PC-3 (cell line): ENCODE results near the gene PLA2G4B. TPM values are rescaled to one million over a fixed set of nuclear protein-coding genes. Genes with fewer than 3 reads are reported as not detected.

Experiments
- ATAC-seq: fragments of 200-7000 bp; cut with Tn5 transposase; 2 replicates; pipeline ENCODE4 v1.9.1; 2020; ENCODE audit warnings: mild to moderate bottlenecking, moderate library complexity
- BruUV-seq: library from RNA; stranded (reverse); fragments of 400-500 nt; replicated peaks from 2 replicates; lab custom pipeline; 2021; lab: Mats Ljungman, UMichigan
- CTCF ChIA-PET: fragments of 300-600 bp; sonication (Branson Sonifier 250); formaldehyde crosslinking; loops from one replicate; lab custom pipeline; 2022; ENCODE audit warnings: antibody characterized with exemption; lab: Charles Lee
- POLR2A ChIA-PET: fragments of 300-600 bp; sonication (Branson Sonifier 250); formaldehyde crosslinking; loops from one replicate; lab custom pipeline; 2022; ENCODE audit warnings: antibody characterized with exemption; ENCODE audit not compliant: unreplicated experiment; lab: Charles Lee
- DNase-seq: peaks from one replicate; pipeline ENCODE4 v3.0.0-alpha.2; 2015
- H2AFZ ChIP-seq: fragments of 300-600 bp; sonication (generic); 2 replicates; pipeline ENCODE4 v1.6.0; 2016; ENCODE audit warnings: antibody characterized with exemption, low read length
- H3F3A ChIP-seq: fragments of 300-600 bp; sonication (generic); one replicate; pipeline ENCODE4 v1.6.0; 2017; ENCODE audit warnings: antibody characterized with exemption, low read length, control low read depth, mild to moderate bottlenecking; ENCODE audit not compliant: unreplicated experiment
- H3K27ac ChIP-seq: fragments of 300-600 bp; sonication (generic); 2 replicates; pipeline ENCODE4 v1.5.1; 2016; ENCODE audit warnings: mild to moderate bottlenecking, low read length
- H3K27me3 ChIP-seq: fragments of 300-600 bp; sonication (generic); 2 replicates; pipeline ENCODE4 v1.6.1; 2016; ENCODE audit warnings: low read length, mixed read lengths
- H3K36me3 ChIP-seq: fragments of 300-600 bp; sonication (generic); 2 replicates; pipeline ENCODE4 v1.6.1; 2016; ENCODE audit warnings: low read depth, mixed run types, low read length, mixed read lengths
- H3K4me1 ChIP-seq: fragments of 300-600 bp; sonication (generic); 2 replicates; pipeline ENCODE4 v1.5.1; 2016; ENCODE audit warnings: low read length; ENCODE audit not compliant: insufficient read depth
- H3K4me2 ChIP-seq: fragments of 300-600 bp; sonication (generic); 2 replicates; pipeline ENCODE4 v1.6.0; 2016; ENCODE audit warnings: low read length
- H3K4me3 ChIP-seq: fragments of 300-600 bp; sonication (generic); 2 replicates; pipeline ENCODE4 v1.5.1; 2016; ENCODE audit warnings: mild to moderate bottlenecking, low read length, mixed read lengths
- H3K79me2 ChIP-seq: fragments of 300-600 bp; sonication (generic); 2 replicates; pipeline ENCODE4 v1.6.1; 2017; ENCODE audit warnings: low read length, mixed read lengths
- H3K9ac ChIP-seq: fragments of 300-600 bp; sonication (generic); 2 replicates; pipeline ENCODE4 v1.6.0; 2016; ENCODE audit warnings: mild to moderate bottlenecking, low read length
- H3K9me2 ChIP-seq: fragments of 300-600 bp; sonication (generic); replicated peaks from 2 replicates; pipeline ENCODE4 v1.6.1; 2016; ENCODE audit warnings: mixed run types, low read length, mixed read lengths
- H3K9me3 ChIP-seq: fragments of 300-600 bp; sonication (generic); 2 replicates; pipeline ENCODE4 v1.6.1; 2016; ENCODE audit warnings: low read length, mixed read lengths
- H4K20me1 ChIP-seq: fragments of 300-600 bp; sonication (generic); 2 replicates; pipeline ENCODE4 v1.6.1; 2016; ENCODE audit warnings: low read length, mixed read lengths
- EZH2 ChIP-seq: fragments of 300-600 bp; sonication (generic); IDR thresholded peaks from one replicate; pipeline ENCODE4 v1.6.1; 2017; ENCODE audit warnings: antibody characterized with exemption, mild to moderate bottlenecking, low read length; ENCODE audit not compliant: unreplicated experiment
- EZH2phosphoT487 ChIP-seq: fragments of 300-600 bp; sonication (generic); IDR thresholded peaks from 2 replicates; pipeline ENCODE4 v1.6.1; 2018; ENCODE audit warnings: mild to moderate bottlenecking, antibody characterized with exemption, low read length, borderline replicate concordance
- intact Hi-C: fragments of 100-400 bp; cut with micrococcal nuclease; formaldehyde crosslinking; loops from 2 replicates; pipeline ENCODE4 v1.9.0; 2023
- total RNA-seq: library from RNA; depleted of rRNA; stranded (reverse); fragments of >200 nt; gene quantifications from 2 replicates; pipeline ENCODE4 v1.2.3, GENCODE V29; 2014
- TF ChIP-seq, protein P1 (sequence below): fragments of 300-600 bp; sonication (generic); conservative IDR thresholded peaks from 2 replicates; pipeline ENCODE4 v1.5.1; 2017; ENCODE audit warnings: antibody characterized with exemption, low read depth, mild to moderate bottlenecking, low read length

Gene PLA2G4B
- total RNA-seq, 1 experiment from 2014 or later: 12.2 TPM

DNA sequence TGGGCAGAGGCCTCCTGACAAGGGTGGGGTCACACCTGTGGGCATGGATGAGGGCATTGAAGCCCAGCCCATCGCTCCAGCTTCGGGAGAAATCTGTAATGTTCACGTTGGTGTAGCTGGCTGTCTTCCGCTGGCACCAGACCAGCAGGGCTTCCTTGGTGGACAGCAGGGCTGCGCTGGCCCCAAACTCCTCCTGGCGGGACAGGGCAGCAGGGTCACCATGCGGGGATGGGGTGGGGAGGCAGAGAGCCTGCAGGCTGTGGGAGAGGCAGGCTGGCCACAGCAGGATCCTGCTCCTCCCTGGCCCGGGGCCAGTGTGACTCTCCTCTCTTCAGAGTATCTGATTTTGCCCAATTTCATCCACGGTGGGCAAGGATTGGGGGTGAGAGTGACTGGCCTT lies 49.2 kb downstream of the PLA2G4B start:
- CTCF ChIA-PET: no interaction called here
- POLR2A ChIA-PET: no interaction called here
- H3K27me3 ChIP-seq: no peaks in the 10 kb centered on the region

DNA sequence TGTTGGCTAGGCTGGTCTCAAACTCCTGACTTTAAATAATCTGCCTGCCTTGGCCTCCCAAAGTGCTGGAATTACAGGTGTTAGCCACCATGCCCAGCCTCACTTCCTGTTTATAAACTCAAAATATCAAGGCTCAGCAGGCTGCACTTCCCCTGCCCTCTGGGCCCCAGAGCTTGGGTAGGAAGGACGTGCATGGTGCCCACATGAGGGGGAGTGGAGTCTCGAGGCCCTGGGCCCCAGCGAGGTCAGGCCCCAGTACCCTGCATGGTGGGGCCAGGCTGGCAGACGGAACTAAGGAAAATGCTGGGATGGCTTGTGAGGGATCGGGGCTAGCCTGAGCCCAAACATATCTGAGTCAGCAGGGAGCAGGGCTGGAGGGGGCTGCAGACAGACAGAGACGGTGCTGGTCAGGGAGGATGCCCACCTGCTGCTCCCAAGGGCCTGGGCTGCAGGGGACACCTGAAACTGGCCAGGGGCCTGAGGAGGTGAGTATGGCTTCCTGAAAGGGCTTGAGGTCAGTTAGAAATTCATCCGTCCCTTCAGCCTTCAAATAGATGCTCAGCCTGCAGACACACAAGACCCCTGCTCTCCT lies 50.1 kb downstream of the PLA2G4B start:
- Histone ChIP-seq H3K27ac (no peak overlapping the region), H3K4me1 (peaks cover 3% of the 10 kb centered on the region), H2AFZ (no peak overlapping the region), H3K4me3 (no peak overlapping the region), H3K79me2 (no peaks in the 10 kb centered on the region), H3F3A (no peaks in the 10 kb centered on the region), H3K4me2 (no peak overlapping the region), H3K27me3 (no peaks in the 10 kb centered on the region), H3K9ac (no peak overlapping the region), H4K20me1 (no peaks in the 10 kb centered on the region), H3K9me3 (no peaks in the 10 kb centered on the region), H3K36me3 (no peaks in the 10 kb centered on the region), H3K9me2 (no peaks in the 10 kb centered on the region)
- TF ChIP-seq, protein P1, sequence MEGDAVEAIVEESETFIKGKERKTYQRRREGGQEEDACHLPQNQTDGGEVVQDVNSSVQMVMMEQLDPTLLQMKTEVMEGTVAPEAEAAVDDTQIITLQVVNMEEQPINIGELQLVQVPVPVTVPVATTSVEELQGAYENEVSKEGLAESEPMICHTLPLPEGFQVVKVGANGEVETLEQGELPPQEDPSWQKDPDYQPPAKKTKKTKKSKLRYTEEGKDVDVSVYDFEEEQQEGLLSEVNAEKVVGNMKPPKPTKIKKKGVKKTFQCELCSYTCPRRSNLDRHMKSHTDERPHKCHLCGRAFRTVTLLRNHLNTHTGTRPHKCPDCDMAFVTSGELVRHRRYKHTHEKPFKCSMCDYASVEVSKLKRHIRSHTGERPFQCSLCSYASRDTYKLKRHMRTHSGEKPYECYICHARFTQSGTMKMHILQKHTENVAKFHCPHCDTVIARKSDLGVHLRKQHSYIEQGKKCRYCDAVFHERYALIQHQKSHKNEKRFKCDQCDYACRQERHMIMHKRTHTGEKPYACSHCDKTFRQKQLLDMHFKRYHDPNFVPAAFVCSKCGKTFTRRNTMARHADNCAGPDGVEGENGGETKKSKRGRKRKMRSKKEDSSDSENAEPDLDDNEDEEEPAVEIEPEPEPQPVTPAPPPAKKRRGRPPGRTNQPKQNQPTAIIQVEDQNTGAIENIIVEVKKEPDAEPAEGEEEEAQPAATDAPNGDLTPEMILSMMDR: no peak
- TF ChIP-seq EZH2 (no peak), EZH2phosphoT487 (no peak)
- ChIA-PET CTCF (no interaction called here), POLR2A (no interaction called here)
- BruUV-seq: no TSS peak
- intact Hi-C loops: no loop called here
- DNase-seq: no peak
- ATAC-seq: no peak

More for the DNA sequence above, 49.2 kb downstream of the PLA2G4B start:
- no peak overlapping the region for H3K4me2 ChIP-seq
- H3K4me3 ChIP-seq: no peak overlapping the region
- no peaks in the 10 kb centered on the region for H3K79me2 ChIP-seq
- no peaks in the 10 kb centered on the region for H4K20me1 ChIP-seq
- H3K9ac ChIP-seq: no peak overlapping the region
- no TSS peak for BruUV-seq
- no peaks in the 10 kb centered on the region for H3K36me3 ChIP-seq
- H3K27ac ChIP-seq: no peak overlapping the region
- ATAC-seq (no peak), DNase-seq (no peak)
- H3F3A ChIP-seq: no peaks in the 10 kb centered on the region
- H3K9me2 ChIP-seq: no peaks in the 10 kb centered on the region
- no peak overlapping the region for H2AFZ ChIP-seq
- no peaks in the 10 kb centered on the region for H3K9me3 ChIP-seq
- H3K4me1 ChIP-seq: no peaks in the 10 kb centered on the region
- TF ChIP-seq EZH2phosphoT487 (no peak), EZH2 (no peak)
- TF ChIP-seq, protein P1: no peak
- intact Hi-C loops: no loop called here

DNA sequence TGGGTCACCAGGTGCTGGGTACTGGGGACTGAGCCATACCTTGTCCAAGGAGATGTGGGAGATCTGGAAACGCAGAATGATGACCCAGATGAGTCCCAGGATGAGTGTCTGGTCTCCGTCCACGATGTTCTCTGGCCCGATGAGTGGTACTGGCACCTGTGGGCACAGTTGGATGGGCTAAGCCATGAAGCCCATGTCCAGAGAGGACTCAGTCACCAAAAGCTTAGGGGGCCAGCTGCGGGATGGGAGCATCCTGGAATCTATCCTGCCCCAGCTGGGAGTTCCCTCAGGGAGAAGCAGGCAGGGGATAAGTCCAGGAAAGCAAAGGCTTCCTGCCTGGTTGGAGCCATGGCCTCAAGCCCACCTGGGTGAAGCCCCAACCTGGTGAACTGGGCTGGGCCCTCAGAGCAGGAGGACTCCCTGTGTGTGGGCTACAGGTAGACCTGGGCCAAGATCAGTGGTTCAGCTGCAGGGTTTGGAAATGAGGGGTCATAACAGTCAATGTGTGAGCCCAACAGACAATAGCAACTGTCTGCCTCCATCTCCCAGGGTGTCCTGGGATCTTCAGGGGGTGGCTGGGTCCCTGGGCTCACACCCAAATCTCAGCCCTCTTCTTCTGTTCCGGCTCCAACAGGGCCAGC lies 51.5 kb downstream of the PLA2G4B start:
- H3K4me3 ChIP-seq: no peak overlapping the region
- H3K9me2 ChIP-seq: no peaks in the 10 kb centered on the region
- no peak for ATAC-seq
- H3K4me1 ChIP-seq: peaks cover 17% of the 10 kb centered on the region
- no peaks in the 10 kb centered on the region for H4K20me1 ChIP-seq
- no peaks in the 10 kb centered on the region for H3F3A ChIP-seq
- no peak overlapping the region for H3K27ac ChIP-seq
- no peaks in the 10 kb centered on the region for H3K27me3 ChIP-seq
- POLR2A ChIA-PET: no interaction called here
- no peak for DNase-seq
- no peak overlapping the region for H3K9ac ChIP-seq
- no peaks in the 10 kb centered on the region for H3K9me3 ChIP-seq
- H3K36me3 ChIP-seq: no peaks in the 10 kb centered on the region
- no peak overlapping the region for H3K4me2 ChIP-seq
- no peak for TF ChIP-seq EZH2
- TF ChIP-seq, protein P1: no peak
- TF ChIP-seq EZH2phosphoT487: no peak
- no peak overlapping the region for H2AFZ ChIP-seq
- BruUV-seq: no TSS peak
- no peaks in the 10 kb centered on the region for H3K79me2 ChIP-seq
- intact Hi-C loops: no loop called here
- CTCF ChIA-PET: interaction anchor here (0.6 kb wide), 1 partner anchor 39 kb away, joined by 4 read pairs; no protein-coding TSS in a partner anchor
